Measurements from ENCODE around the gene NFATC1. TPM values are rescaled to one million over a fixed set of nuclear protein-coding genes. Genes with fewer than 3 reads are reported as not detected.
A peak's percentile ranks its signal among the peaks of the same experiment; 100 is the strongest.

Gene NFATC1
- total RNA-seq, 4 donors from 2014 or later = 10.1 to 15.0 (median 12.7) TPM

DNA sequence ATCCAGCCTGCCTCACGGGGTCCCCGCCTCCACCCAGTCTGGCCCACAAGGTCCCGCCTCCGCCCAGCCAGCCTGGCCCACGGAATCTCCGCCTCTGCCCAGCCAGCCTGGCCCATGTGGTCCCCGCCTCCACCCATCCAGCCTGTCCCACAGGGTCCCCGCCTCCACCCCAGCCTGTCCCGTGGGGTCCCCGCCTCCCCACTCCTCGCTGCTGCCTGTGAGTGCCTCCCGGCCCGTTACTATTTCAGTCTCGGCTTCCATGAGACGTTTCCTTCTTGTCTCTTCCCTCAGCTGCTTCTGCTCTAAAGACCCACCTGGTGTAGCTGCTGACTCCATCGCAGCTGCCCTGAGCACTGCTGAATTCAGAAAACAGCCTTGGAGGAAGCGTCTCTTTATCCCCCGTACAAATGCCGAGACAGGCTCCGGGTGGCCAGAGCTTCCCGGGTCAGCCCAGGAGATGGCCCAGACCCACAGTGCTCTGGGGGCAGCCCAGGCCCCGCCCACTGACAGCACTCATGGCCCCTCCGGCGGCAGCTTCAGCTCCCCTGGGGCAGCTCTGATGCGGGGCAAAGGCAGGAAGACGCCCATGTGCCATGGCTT lies 69.8 kb downstream of the NFATC1 start:
- H3K9me3 ChIP-seq = no peaks in the 10 kb centered on the region
- intact Hi-C loops (cut with DNase I) = no loop called here
- H3K4me1 ChIP-seq = peaks cover 5 to 10% of the 10 kb centered on the region in 2 donors
- no peak for TF ChIP-seq CTCF (IDR thresholded peaks at IDR 0.05)
- no peak for TF ChIP-seq POLR2A (IDR thresholded peaks at IDR 0.05)
- H3K4me3 ChIP-seq (replicated peaks in 1 of 3) = no peak overlapping the region
- WGBS, 2 donors = 50 to 53% methylated on average over 22 to 23 of the region's 26 CpGs
- DNase-seq = peak; percentile 41 to 48
- H3K36me3 ChIP-seq = peaks cover 0 to 9% of the 10 kb centered on the region in 2 donors
- H3K27ac ChIP-seq = no peak overlapping the region
- H3K27me3 ChIP-seq = no peaks in the 10 kb centered on the region

DNA sequence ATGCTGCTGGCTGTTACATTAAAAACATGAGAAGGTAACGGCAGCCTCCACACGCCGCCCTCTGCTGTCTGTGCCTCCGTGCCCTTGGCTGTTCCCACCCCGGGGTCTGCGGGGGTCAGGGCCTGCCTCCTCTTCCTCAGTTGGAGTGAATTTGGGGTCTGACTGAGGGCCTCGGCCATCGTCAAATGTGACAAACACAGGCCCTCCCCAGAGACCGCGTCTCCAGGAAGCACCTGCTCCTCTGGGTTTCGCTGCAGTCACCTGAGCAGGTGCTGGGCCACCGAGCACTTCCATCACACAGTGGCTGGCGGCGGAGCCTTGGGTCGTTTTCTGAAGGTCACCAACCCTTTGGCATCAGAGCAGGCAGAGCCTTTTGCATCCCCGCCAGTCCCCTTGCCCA lies 70.9 kb downstream of the NFATC1 start:
- H3K36me3 ChIP-seq = peaks cover 0 to 9% of the 10 kb centered on the region in 2 donors
- no peak overlapping the region for H3K27ac ChIP-seq
- peaks cover 5 to 10% of the 10 kb centered on the region in 2 donors for H3K4me1 ChIP-seq
- TF ChIP-seq POLR2A (IDR thresholded peaks at IDR 0.05) = no peak
- WGBS, 2 donors = 85 to 88% methylated on average over 5 to 16 of the region's 16 CpGs
- H3K27me3 ChIP-seq = no peaks in the 10 kb centered on the region
- no peak overlapping the region for H3K4me3 ChIP-seq (replicated peaks in 1 of 3)
- no peaks in the 10 kb centered on the region for H3K9me3 ChIP-seq
- no peak for DNase-seq
- intact Hi-C loops (cut with DNase I) = no loop called here

DNA sequence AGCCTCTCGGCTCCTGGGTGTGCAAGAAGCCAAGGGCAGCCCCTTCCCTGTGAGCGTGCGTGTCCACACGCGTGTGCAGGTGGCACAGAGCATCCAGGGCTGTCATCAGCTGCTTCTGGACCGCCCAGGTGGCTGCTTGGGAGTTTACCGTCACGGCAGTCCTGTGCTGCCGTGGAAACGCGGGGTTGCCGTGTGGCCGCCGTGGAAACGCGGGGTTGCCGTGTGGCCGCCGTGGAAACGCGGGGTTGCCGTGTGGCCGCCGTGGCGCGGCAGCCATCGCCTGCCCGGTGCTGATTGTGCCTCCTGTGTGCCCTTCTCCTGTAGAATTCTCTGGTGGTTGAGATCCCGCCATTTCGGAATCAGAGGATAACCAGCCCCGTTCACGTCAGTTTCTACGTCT lies 71.4 kb downstream of the NFATC1 start:
- intact Hi-C loops (cut with DNase I) = no loop called here
- WGBS, 2 donors = 98% methylated on average over 31 to 33 of the region's 33 CpGs
- peaks cover 5 to 10% of the 10 kb centered on the region in 2 donors for H3K4me1 ChIP-seq
- H3K9me3 ChIP-seq = no peaks in the 10 kb centered on the region
- TF ChIP-seq POLR2A (IDR thresholded peaks at IDR 0.05) (no peak), CTCF (IDR thresholded peaks at IDR 0.05) (no peak)
- DNase-seq = no peak
- no peaks in the 10 kb centered on the region for H3K27me3 ChIP-seq
- H3K27ac ChIP-seq = no peak overlapping the region
- H3K36me3 ChIP-seq = peaks cover 0 to 9% of the 10 kb centered on the region in 2 donors
- no peak overlapping the region for H3K4me3 ChIP-seq (replicated peaks in 1 of 3)

GRCh38 chr18:79468119-79468789 lies 72.5 kb downstream of the NFATC1 start:
- no peaks in the 10 kb centered on the region for H3K9me3 ChIP-seq
- H3K4me3 ChIP-seq (replicated peaks in 1 of 3) = no peak overlapping the region
- DNase-seq = no peak
- WGBS, 2 donors = 87 to 96% methylated on average over 12 of the region's 12 CpGs
- H3K4me1 ChIP-seq = peaks cover 5 to 10% of the 10 kb centered on the region in 2 donors
- no peaks in the 10 kb centered on the region for H3K27me3 ChIP-seq
- intact Hi-C loops (cut with DNase I) = no loop called here
- peaks cover 0 to 9% of the 10 kb centered on the region in 2 donors for H3K36me3 ChIP-seq
- TF ChIP-seq POLR2A (IDR thresholded peaks at IDR 0.05) (no peak), CTCF (IDR thresholded peaks at IDR 0.05) (no peak)
- no peak overlapping the region for H3K27ac ChIP-seq

GRCh38 chr18:79469309-79469708 lies 73.6 kb downstream of the NFATC1 start:
- Histone ChIP-seq H3K36me3 (peaks cover 0 to 9% of the 10 kb centered on the region in 2 donors), H3K27ac (no peak overlapping the region), H3K4me3 (replicated peaks in 1 of 3) (no peak overlapping the region), H3K4me1 (peaks cover 5 to 10% of the 10 kb centered on the region in 2 donors), H3K27me3 (no peaks in the 10 kb centered on the region), H3K9me3 (no peaks in the 10 kb centered on the region)
- WGBS, 2 donors = 87 to 94% methylated on average over 16 to 17 of the region's 17 CpGs
- no peak for DNase-seq
- TF ChIP-seq CTCF (IDR thresholded peaks at IDR 0.05) = no peak
- TF ChIP-seq POLR2A (IDR thresholded peaks at IDR 0.05) = no peak
- intact Hi-C loops (cut with DNase I) = no loop called here

Data from thyroid gland (tissue), 4 donors.